Stimulated activated CD4-positive, alpha-beta T cell treated with anti-CD3 and anti-CD28 coated beads, Interleukin-2, amount 100 ng/mL, for 4 hours (primary cell): ENCODE results near the gene FAHD1.
"Not testable (repeated sequence)": the region's sequence is repeated elsewhere in the genome, so short reads cannot be mapped to it uniquely, and the experiment has no call there.

ENCODE experiments used
- DNase-seq: peaks from one replicate; pipeline ENCODE4 v3.0.0-alpha.2; 2020; ENCODE audit warnings: low read depth

Gene FAHD1

GRCh38 chr16:1789643-1790045 lies 37.4 kb upstream of the FAHD1 start:
- no peak for DNase-seq

DNA sequence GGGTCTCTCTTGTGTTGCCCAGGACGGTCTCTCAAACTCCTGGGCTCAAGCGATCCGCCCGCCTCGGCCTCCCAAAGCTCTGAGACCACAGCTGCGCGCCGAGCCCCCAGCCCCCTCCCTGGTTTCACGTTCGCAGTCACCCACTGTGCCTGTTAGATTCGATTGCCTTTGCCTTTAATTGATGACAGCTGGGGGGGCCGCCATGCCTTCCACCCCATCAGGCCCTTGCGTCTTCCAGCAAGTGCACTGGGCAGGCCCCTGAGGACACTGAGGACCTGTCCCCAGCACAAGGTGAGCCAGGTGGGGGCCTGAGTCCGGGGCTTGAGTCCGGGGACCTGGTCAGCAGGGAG lies 36.8 kb upstream of the FAHD1 start:
- DNase-seq, result no peak

DNA sequence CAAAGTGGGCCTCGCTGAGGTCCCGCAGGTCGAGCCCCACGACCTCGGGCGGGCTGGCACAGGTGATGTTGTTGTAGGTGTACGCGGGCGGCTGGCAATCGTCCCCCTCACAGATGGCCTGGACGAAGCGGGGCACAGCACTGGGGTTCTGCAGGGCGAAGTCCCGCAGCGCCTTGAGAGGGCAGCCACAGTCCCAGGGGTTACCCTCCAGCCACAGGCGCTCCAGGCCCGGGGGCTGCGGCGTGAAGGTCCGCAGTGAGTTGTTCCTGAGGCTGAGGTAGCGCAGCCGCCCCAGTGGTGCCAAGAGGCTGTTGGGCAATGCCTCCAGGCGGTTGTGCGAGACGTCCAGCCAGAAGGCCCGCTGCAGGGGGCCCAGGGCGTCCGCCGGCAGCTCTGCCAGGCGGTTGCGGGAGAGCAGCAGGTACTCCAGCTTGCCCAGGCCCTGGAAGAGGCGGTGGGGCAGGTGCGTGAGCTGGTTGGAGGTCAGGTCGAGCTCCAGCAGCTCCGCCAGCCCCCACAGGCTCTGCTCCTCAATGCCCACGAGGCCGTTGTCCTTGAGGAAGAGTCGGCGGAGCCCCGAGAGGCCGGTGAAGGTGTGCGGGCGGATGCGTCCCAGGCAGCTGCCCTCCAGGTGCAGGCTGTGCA lies 36.3 kb upstream of the FAHD1 start:
- DNase-seq, result no peak

- DNase-seq, result no peak
Observed at GRCh38 chr16:1791256-1791942, 35.6 kb upstream of the FAHD1 start.

GRCh38 chr16:1791943-1792812 lies 34.8 kb upstream of the FAHD1 start:
- no peak for DNase-seq

DNA sequence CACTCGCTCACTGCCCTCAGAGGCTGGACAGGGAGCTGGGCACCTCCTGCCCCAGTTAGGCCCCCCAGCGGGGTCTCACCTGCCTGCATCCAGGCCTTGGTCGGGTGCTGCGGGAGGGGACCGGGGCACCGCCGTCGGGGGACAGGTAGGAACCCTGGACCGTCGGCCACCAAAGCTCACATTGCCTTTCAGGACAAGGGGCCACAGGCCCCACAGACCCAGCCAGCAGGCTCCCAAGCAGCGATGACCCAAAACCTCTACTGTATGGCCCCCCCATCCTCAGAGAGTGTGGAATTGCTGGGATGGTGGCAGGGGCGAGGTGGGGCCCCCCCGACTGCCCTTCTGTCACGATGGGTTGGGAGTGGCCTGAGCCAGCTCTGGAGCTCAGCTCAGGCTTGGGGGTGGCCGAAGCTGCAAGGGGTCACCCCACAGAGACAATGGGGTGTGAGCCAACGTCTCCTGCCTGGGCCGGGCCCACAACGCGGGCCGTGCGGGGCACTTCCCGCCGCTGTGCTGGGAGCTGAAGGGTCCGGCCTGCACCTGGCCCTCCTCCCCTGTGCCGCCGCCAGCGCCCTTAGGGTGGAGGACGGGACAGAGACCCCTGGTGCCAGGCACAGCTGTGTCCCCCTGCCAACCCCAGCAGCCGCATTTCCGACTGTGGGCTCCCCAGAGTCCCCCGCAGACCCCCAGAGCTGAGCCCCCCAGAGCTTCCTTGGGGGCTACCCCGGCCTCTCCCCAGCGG lies 34.0 kb upstream of the FAHD1 start:
- no peak for DNase-seq

DNA sequence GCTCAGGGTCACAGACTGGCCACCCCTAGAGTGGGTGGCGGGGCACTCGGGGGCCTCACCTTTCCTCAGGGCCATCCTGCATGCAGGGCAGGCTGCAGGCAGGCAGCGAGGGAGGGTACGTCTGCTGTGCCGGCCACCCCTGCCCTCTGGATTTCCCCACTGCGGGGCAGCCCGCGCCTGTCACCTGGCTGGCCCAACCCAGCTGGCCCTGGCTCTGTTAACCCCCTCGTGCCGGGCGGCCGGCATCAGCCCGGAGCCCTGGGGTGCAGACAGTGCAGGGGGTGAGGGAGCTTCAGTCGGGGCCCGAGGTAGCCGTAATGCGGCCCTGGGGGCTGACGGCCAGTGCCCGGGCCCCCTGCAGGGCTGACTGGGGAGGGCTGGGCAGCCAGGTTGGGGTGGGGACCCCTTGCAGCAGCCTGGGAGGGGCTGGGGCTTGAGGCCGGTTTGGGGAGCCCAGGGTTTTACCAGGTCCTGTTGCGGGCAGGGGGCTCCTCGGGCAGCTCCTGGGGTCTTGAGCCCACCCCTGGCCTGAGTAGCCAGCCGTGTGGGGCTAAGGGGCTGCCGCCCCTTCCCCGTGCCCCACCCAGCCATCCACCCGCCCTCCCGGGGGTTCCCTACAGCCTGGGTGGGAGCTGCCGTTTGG lies 33.3 kb upstream of the FAHD1 start, which contains the start of gene IGFALS:
TSS of gene IGFALS (minus strand) at position 128 of the 643 bp plus-strand sequence. CDS start at position 75, 53 bp downstream.
- DNase-seq, result no peak

GRCh38 chr16:1794221-1794871 lies 32.7 kb upstream of the FAHD1 start:
- no peak for DNase-seq

GRCh38 chr16:1794908-1795666 lies 31.9 kb upstream of the FAHD1 start:
- DNase-seq, result no peak

DNA sequence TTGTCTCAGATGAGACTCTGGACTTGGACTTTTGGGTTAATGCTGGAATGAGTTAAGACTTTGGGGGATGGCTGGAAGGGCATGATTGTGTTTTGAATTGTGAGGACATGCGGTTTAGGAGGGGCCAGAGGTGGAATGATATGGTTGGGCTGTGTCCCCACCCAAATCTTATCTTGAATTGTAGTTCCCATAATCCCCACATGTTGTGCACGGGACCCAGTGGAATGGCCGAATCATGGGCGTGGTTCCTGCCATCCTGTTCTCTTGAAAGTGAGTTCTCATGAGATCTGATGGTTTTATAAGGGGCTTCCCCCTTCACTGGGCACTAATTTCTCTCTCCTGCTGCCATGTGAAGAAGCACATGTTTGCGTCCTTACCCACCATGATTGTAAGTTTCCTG lies 27.7 kb upstream of the FAHD1 start:
- not testable (repeated sequence) for DNase-seq

DNA sequence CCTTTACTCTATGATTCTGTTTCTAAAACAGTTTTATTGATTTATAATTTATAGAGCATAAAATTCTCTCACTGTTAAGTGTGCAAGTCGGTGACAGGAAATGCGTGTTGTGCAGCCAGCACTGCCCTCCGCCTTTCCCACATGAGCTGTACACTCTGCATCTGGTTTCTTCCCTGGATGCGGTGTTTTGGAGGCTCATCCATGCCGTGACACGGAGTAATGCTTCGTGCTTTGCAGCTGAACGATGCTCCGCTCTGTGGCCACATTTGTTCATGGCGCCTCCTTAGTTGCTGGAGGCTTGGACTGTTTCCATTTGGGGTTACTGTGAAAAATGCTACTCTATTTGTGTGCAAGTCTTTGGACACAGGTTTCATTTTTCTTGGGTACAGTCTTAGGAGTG lies 26.3 kb upstream of the FAHD1 start:
- DNase-seq, result no peak

DNA sequence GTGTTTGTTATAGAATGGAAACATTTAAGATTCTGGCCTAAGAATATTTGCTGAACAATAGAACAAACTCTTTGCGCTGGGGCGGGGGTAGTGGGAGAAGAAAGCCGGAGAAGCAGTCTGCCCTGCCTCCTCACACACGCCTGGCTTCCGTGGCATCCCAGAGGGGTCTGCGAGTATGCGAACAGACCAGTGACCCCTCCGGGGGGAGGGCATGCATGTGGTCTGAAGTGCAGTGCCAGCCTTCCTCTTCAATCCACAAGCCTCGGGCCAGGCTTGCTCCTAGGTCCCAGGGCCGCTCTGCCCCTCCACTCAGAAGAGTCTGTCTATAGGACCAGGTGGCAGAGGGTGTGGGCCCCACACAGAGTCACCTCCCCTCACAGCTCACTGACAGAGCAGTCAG lies 19.4 kb upstream of the FAHD1 start:
- no peak for DNase-seq

DNA sequence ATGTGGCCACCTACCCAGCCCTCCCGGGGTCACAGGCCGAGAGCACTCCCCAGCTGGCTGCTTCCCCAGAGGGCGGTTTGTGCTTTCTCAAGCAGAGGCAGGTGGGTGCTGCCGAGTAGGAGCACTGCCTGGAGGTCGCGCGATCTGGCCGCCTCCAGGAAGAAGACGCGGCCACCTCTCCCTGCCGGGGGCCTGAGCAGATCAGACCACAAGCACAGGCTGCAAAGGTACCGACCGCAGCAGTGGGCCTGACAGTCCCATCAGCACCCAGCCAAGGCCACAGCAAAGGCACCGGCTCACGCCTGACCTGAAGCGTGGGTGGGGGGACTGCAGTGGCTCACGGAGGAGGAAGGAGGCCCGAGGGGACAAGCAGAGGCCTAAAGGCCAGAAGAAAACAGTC lies 18.3 kb upstream of the FAHD1 start:
- DNase-seq, result no peak

DNA sequence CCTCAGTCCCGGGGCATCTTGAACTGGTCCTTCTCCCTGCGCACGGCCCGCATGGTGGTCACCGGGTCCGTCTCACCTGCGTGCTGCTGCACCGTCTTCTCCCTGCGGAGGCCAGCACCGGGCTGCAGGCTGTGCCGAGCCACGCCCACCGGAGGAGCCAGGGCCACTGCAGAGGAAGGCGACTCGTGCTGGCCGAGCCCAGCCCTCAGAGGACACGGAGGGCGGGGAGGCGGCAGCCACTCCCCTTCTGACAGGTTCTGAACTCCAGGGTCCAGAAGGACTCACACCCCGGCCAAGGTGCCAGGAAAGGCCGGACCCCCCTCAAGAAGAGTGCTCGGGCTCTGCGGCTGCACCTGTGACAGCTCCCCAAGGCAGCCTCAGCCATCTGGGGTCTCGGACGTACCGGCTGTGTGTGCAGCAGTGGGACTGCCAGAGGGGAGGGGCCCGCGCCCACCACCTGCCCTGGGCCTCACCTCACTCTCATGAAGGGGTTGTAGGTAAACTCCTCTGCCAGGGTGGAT lies 17.7 kb upstream of the FAHD1 start:
- no peak for DNase-seq

DNA sequence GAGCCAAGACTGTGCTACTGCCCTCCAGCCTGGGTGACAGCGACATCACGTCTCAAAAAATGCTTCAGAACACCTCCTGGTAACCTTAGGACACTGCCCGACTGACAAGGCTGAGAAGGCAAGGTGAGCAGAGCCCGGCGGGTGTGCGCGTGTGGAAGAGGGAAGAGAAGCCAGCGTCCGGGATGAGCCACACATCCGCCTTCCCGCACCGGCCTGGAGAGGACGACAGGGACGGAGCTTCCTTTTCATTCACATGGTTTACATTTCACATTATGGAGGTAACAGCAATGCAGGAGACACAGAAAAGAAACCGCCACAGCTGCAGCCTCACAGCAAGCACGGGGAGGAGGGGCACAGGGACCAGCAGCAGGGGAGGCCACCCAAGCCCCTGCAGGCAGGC lies 16.9 kb upstream of the FAHD1 start:
- no peak for DNase-seq

- DNase-seq, result no peak
Observed at GRCh38 chr16:1810536-1810935, 16.5 kb upstream of the FAHD1 start.

DNA sequence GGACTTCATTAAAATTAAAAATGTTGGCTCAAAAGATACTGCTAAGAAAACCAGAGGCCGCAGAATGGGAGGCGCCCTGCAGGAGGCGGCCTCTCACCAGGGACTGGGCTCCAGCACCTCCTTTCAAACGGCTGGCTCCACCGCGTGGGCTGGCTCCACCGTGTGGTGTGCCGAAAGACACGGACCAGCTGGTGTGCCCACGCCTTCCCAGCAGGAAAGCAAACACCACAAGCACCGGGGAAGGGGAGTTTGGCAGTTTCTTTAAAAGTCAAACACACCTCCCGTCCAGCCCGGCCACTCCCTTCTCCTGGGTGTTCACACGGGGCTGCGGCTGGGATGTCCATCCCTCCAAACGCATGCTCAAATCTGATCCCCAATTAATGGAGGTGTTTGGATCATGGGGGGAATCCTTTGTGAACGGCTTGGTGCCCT lies 14.3 kb upstream of the FAHD1 start:
- peak; percentile 39 for DNase-seq

DNA sequence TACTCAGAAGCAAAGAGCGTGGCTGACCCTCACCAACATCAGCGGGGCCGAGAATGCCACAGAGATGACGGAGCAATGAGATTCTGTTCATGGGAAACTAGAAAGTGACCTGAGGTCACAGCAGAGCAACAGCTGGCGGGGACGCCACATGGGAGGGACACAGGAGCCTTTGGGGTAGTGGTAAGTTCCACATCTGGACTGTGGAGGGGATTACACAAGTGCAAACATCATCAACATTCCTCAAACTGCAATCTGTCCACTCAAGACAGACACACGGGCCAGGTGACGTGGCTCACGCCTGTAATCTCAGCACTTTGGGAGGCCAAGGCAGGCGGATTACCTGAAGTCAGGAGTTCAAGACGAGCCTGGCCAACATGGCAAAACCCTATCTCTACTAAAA lies 11.5 kb upstream of the FAHD1 start:
- no peak for DNase-seq

DNA sequence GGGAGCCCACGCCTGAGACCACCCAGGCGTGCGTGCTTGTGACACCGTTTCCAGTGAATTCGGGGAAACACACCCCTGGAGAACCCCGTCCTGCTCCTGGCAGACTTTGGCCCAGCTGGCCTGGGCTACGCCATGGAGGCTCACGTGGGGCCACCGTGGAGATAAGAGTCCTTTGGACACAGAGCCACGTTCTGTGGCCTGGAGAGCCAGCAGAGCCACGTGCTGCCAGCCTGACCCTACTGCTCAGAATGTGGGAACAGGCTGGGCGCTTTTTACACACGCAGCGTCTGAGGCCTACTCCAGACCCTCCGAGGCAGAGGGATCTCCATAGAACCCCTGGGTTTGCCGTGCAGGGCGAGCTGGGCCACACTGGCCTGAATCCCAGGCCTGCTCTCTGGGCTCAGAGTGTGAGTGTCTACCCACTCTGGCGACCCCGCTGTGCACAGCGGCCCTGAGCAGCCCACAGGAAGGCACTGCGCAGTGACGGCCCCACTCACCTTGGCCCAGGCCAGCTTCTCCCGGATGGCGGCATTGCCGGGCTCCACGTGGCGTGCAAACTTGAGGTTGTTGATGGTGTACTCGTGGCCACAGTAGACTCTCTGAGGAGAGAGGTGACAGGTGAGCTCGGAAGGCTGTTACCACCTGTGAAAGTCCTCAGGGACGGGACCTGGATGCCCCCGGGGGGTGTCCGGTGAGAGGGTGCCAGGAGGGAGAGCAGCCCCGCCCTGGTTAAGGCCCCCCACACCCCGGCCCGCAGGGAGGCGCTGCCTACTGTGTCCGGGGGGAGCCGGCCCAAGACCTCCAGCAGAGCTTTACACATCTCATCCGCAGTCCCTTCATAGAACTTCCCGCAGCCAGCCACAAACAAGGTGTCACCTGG lies 10.4 kb upstream of the FAHD1 start:
- DNase-seq, result no peak
